BJ (cell line): ENCODE data around the gene OR51M1. TPM values are rescaled to one million over a fixed set of nuclear protein-coding genes. Genes with fewer than 3 reads are reported as not detected.
A peak's percentile ranks its signal among the peaks of the same experiment; 100 is the strongest.

Source experiments
- CTCF ChIA-PET: fragments of 350-600 bp; formaldehyde crosslinking; extraction: SDS; loops from one replicate; lab custom pipeline; 2021; ENCODE audit warnings: antibody characterized with exemption, inconsistent platforms; lab: Yijun Ruan, JAX
- POLR2A ChIA-PET: fragments of 300-600 bp; sonication (Branson Sonifier 250); formaldehyde crosslinking; extraction: SDS; loops from one replicate; lab custom pipeline; 2021; ENCODE audit warnings: antibody characterized with exemption; lab: Charles Lee
- DNase-seq: peaks from one replicate; pipeline ENCODE4 v3.0.0-alpha.2; 2011; ENCODE audit warnings: low read depth
- H3K27me3 ChIP-seq: 2 replicates; pipeline ENCODE4 v1.6.0; 2011; ENCODE audit warnings: low read length; ENCODE audit not compliant: control insufficient read depth, insufficient read depth
- H3K36me3 ChIP-seq: 2 replicates; pipeline ENCODE4 v1.5.1; 2011; ENCODE audit warnings: low read length; ENCODE audit not compliant: control insufficient read depth, insufficient read depth
- H3K4me3 ChIP-seq: 2 replicates; pipeline ENCODE4 v1.5.1; 2011; ENCODE audit warnings: low read depth, mild to moderate bottlenecking, control low read depth, low read length
- CTCF ChIP-seq: IDR thresholded peaks from 2 replicates; pipeline ENCODE4 v1.5.1; 2011; ENCODE audit warnings: low read depth, mild to moderate bottlenecking, control low read depth, inconsistent platforms, low read length, moderate library complexity; ENCODE audit not compliant: insufficient read depth
- polyA plus RNA-seq: library from polyadenylated mRNA; depleted of rRNA; stranded (reverse); fragments of >200 nt; gene quantifications from 2 replicates; pipeline ENCODE4 v1.2.3, GENCODE V29; 2011

OR51M1 gene
- polyA plus RNA-seq, 1 experiment = not detected

- no peaks in the 10 kb centered on the region for H3K36me3 ChIP-seq
- no peak for DNase-seq
- no peak for TF ChIP-seq CTCF
- H3K27me3 ChIP-seq = no peaks in the 10 kb centered on the region
- ChIA-PET CTCF (interaction anchor here (0.5 to 1.8 kb wide), 6 partner anchors 13 to 253 kb away, joined by 3 to 6 read pairs (median 3); no protein-coding TSS in a partner anchor), POLR2A (no interaction called here)
- no peak overlapping the region for H3K4me3 ChIP-seq
These were observed 16.1 kb upstream of the OR51M1 start for GRCh38 chr11:5367448-5368074.

DNA sequence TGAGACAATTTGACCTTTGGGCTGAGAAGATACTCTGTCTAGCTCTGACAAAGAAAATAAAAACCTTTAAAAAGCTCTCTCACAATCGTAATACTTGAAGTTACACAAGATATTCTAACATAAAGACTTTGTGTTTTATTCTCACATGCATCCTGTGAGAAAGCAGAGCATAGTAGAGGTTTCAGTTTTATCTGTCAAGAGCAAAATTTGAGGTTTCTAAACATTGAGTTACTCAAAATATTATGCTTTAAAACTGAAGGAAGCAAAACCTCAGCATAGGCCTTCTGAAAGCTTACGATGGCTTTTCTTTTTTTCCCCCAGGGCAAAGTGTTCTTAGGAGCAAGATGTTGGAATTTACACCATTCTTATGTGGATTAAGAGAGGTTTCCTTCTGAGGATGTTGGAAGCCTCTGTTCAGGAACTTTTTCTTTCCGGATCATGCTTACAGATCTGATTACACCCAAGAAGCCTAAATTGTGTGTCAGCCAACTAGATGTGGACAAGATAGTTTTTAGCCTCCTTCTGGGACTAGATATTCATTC, 15.0 kb upstream of the OR51M1 start:
- TF ChIP-seq CTCF = no peak
- Histone ChIP-seq H3K36me3 (no peaks in the 10 kb centered on the region), H3K4me3 (no peak overlapping the region), H3K27me3 (no peaks in the 10 kb centered on the region)
- DNase-seq = no peak
- ChIA-PET POLR2A (no interaction called here), CTCF (interaction anchor here (1.2 to 1.8 kb wide), 4 partner anchors 12 to 244 kb away, joined by 3 to 6 read pairs (median 4); no protein-coding TSS in a partner anchor)

- TF ChIP-seq CTCF = peak; percentile 61
- Histone ChIP-seq H3K36me3 (no peaks in the 10 kb centered on the region), H3K4me3 (no peak overlapping the region), H3K27me3 (no peaks in the 10 kb centered on the region)
- CTCF ChIA-PET = interaction anchor here (0.5 to 3.9 kb wide), 12 partner anchors 11 to 256 kb away, joined by 3 to 23 read pairs (median 6); partner anchors contain the start of gene OR51M1
- POLR2A ChIA-PET = no interaction called here
- no peak for DNase-seq
These were observed 13.8 kb upstream of the OR51M1 start for GRCh38 chr11:5369789-5370188.

DNA sequence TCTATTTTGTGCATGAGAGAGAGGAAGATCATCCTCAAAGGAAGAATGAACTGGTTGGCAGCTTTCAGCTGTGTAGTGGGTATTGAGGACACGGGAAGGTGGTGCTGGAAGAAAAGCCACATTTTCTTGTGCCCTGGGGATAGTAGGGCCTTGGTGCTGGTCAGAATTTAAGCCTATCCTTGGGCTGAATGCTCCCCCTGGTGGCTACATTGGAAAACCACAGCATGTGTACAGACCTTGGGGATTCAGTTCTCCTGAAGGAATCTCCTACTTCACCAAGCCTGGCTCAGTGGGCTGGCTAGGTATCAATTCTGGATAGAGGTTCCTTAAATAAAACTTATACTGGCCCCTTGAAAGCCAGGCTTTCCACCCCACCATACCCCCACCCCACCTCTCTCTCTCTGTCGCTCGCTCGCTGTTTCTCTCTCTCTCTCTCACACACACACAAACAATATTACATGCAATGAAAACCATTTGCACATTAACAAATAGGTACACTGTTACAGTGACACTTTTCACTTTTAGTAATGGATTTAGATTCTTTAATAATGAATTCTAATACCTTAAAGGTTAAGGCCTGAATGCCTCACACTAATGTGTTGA, 2.8 kb upstream of the OR51M1 start:
- no peak for DNase-seq
- peak; percentile 86 for TF ChIP-seq CTCF
- no peaks in the 10 kb centered on the region for H3K27me3 ChIP-seq
- no peak overlapping the region for H3K4me3 ChIP-seq
- ChIA-PET POLR2A (interaction anchor here (0.6 kb wide), 1 partner anchor 1307 kb away, joined by 3 read pairs; no protein-coding TSS in a partner anchor), CTCF (interaction anchor here (0.8 to 3.9 kb wide), 11 partner anchors 9 to 744 kb away, joined by 3 to 23 read pairs (median 5); partner anchors contain the start of gene OR51D1)
- no peaks in the 10 kb centered on the region for H3K36me3 ChIP-seq

DNA sequence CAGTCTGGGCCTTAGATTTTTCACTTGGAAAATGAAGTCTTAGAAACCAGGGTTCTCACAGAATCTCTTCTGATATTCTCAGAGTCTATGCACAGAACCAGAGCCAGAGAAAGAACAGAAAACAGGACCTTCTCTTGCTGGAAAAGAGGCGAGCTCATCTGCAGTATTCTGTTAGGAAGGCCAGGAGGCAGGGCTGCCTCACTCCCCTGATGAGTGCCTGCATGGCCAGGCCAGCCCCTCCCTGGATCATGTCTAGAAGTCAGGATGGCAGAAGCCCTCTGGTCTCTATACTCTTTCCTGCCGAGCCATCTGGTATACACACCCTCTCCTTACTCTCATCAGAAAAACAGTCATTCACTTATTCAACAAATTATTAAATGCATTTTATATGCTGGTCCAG, 723 bp downstream of the OR51M1 start:
- DNase-seq = no peak
- no peaks in the 10 kb centered on the region for H3K36me3 ChIP-seq
- H3K27me3 ChIP-seq = no peaks in the 10 kb centered on the region
- POLR2A ChIA-PET = no interaction called here
- CTCF ChIA-PET = interaction anchor here (0.5 to 0.9 kb wide), 2 partner anchors 14 to 202 kb away, joined by 3 read pairs; no protein-coding TSS in a partner anchor
- no peak overlapping the region for H3K4me3 ChIP-seq
- no peak for TF ChIP-seq CTCF
